Left renal cortex interstitium (tissue), 4 donors: ENCODE data around the gene CD2BP2. TPM values are rescaled to one million over a fixed set of nuclear protein-coding genes. Genes with fewer than 3 reads are reported as not detected.
"Not testable (repeated sequence)": the region's sequence is repeated elsewhere in the genome, so short reads cannot be mapped to it uniquely, and the experiment has no call there.

ENCODE experiments used
- DNase-seq, 4 donors: peaks; one replicate each; pipeline ENCODE4 v3.0.0-alpha.2; 2013; ENCODE audit warnings: low read depth in 4 of 4, low spot score in 2 of 4, missing footprints in 1 of 4
- polyA plus RNA-seq, 4 donors: library from polyadenylated mRNA; unstranded; fragments of 120-200 nt; gene quantifications; one replicate each; pipeline ENCODE4 v1.2.1, GENCODE V29; 2013; ENCODE audit not compliant: insufficient read length in 4 of 4

The CD2BP2 gene
- polyA plus RNA-seq, 4 donors, result 55.4 to 65.2 (median 61.0) TPM

GRCh38 chr16:30348113-30348512 lies 7.0 kb downstream of the CD2BP2 start:
- DNase-seq, result no peak

GRCh38 chr16:30346286-30346685 lies 8.8 kb downstream of the CD2BP2 start:
- DNase-seq, result no peak

- DNase-seq, result not testable (repeated sequence)
Observed at GRCh38 chr16:30343491-30343820, 11.7 kb downstream of the CD2BP2 start.

GRCh38 chr16:30342751-30343490 lies 12.2 kb downstream of the CD2BP2 start:
- DNase-seq, result no peak

GRCh38 chr16:30341971-30342370 lies 13.1 kb downstream of the CD2BP2 start:
- DNase-seq, result not testable (repeated sequence)

- DNase-seq, result no peak
Observed at GRCh38 chr16:30340621-30341020, 14.5 kb downstream of the CD2BP2 start.

GRCh38 chr16:30338715-30339114 lies 16.4 kb downstream of the CD2BP2 start:
- DNase-seq, result not testable (repeated sequence)

- not testable (repeated sequence) for DNase-seq
Observed at GRCh38 chr16:30337964-30338357, 17.1 kb downstream of the CD2BP2 start.

GRCh38 chr16:30335598-30336474 lies 19.3 kb downstream of the CD2BP2 start:
- no peak for DNase-seq

GRCh38 chr16:30335028-30335597 lies 20.0 kb downstream of the CD2BP2 start:
- DNase-seq, result peak; percentile 31 to 60 (median 54)

- peak in 3 of 4 donors; percentile 41 to 66 (median 45) for DNase-seq
Observed at GRCh38 chr16:30334473-30334989, 20.6 kb downstream of the CD2BP2 start.

GRCh38 chr16:30324220-30324619 lies 30.9 kb downstream of the CD2BP2 start:
- DNase-seq, result not testable (repeated sequence)

- not testable (repeated sequence) for DNase-seq
Observed at GRCh38 chr16:30318647-30319046, 36.5 kb downstream of the CD2BP2 start.

- DNase-seq, result not testable (repeated sequence)
Observed at GRCh38 chr16:30310937-30311336, 44.2 kb downstream of the CD2BP2 start.

- not testable (repeated sequence) for DNase-seq
Observed at GRCh38 chr16:30309255-30309654, 45.9 kb downstream of the CD2BP2 start.

Other genes starting within 250 kb of the CD2BP2 start
- gene GDPD3, start 241.8 kb downstream of the CD2BP2 start, polyA plus RNA-seq, result 10 to 100 TPM in 3 of 4 donors, 1 to 10 TPM in 1; 9.8 to 17.5 (median 12.8) TPM
- gene MAPK3, start 232.1 kb downstream of the CD2BP2 start, polyA plus RNA-seq, result 100 to 1,000 TPM in 1 of 4 donors, 10 to 100 TPM in 3; 80.6 to 100 (median 87.3) TPM
- gene CORO1A, start 171.7 kb downstream of the CD2BP2 start, polyA plus RNA-seq, result 10 to 100 TPM in 2 of 4 donors, 1 to 10 TPM in 2; 7.6 to 15.3 (median 11.2) TPM
- 10 to 100 TPM; 25.8 to 48.3 (median 30.7) TPM for gene BOLA2B, start 161.6 kb downstream of the CD2BP2 start, polyA plus RNA-seq
- 10 to 100 TPM; 16.4 to 38.3 (median 30.9) TPM for gene SLX1A, start 161.4 kb downstream of the CD2BP2 start, polyA plus RNA-seq
- gene SULT1A3, start 156.1 kb downstream of the CD2BP2 start, polyA plus RNA-seq, result 10 to 100 TPM in 3 of 4 donors, 1 to 10 TPM in 1; 2.9 to 16.8 (median 14.2) TPM
- 10 to 100 TPM in 2 of 4 donors, 1 to 10 TPM in 2; 2.1 to 29.1 (median 10.9) TPM for gene NPIPB13, start 106.8 kb downstream of the CD2BP2 start, polyA plus RNA-seq
- 10 to 100 TPM; 28.5 to 46.7 (median 39.8) TPM for gene TBC1D10B, start 15.2 kb upstream of the CD2BP2 start, polyA plus RNA-seq
- 1 to 10 TPM in 1 of 4 donors, under 1 TPM in 3; 0.51 to 1.6 (median 0.62) TPM for gene MYL11, start 19.5 kb upstream of the CD2BP2 start, polyA plus RNA-seq
- gene SEPTIN1, start 27.3 kb upstream of the CD2BP2 start, polyA plus RNA-seq, result 1 to 10 TPM; 1.5 to 3.6 (median 2.8) TPM
- 10 to 100 TPM; 11.7 to 17.5 (median 13.7) TPM for gene ZNF48, start 40.1 kb upstream of the CD2BP2 start, polyA plus RNA-seq
- 10 to 100 TPM in 1 of 4 donors, 1 to 10 TPM in 3; 5.5 to 12.5 (median 6.9) TPM for gene ZNF771, start 52.3 kb upstream of the CD2BP2 start, polyA plus RNA-seq
- gene DCTPP1, start 74.7 kb upstream of the CD2BP2 start, polyA plus RNA-seq, result 10 to 100 TPM; 44.1 to 64.1 (median 48.8) TPM
- gene SEPHS2, start 90.6 kb upstream of the CD2BP2 start, polyA plus RNA-seq, result 100 to 1,000 TPM in 1 of 4 donors, 10 to 100 TPM in 3; 84.0 to 104 (median 94.8) TPM
- 1 to 10 TPM; 1.0 to 3.5 (median 1.7) TPM for gene ITGAL, start 117.4 kb upstream of the CD2BP2 start, polyA plus RNA-seq
- 10 to 100 TPM; 47.3 to 73.7 (median 63.8) TPM for gene ZNF768, start 171.3 kb upstream of the CD2BP2 start, polyA plus RNA-seq
- 10 to 100 TPM in 3 of 4 donors, 1 to 10 TPM in 1; 9.1 to 12.3 (median 11.3) TPM for gene ZNF747, start 179.6 kb upstream of the CD2BP2 start, polyA plus RNA-seq
- gene ZNF764, start 203.1 kb upstream of the CD2BP2 start, polyA plus RNA-seq, result 10 to 100 TPM in 3 of 4 donors, 1 to 10 TPM in 1; 9.4 to 18.6 (median 15.0) TPM
- 10 to 100 TPM; 11.3 to 18.5 (median 15.8) TPM for gene ZNF688, start 216.4 kb upstream of the CD2BP2 start, polyA plus RNA-seq
- gene ZNF785, start 230.4 kb upstream of the CD2BP2 start, polyA plus RNA-seq, result 10 to 100 TPM; 17.5 to 36.5 (median 27.8) TPM